Keratinocyte (primary cell): ENCODE results near the gene INS. TPM values are rescaled to one million over a fixed set of nuclear protein-coding genes. Genes with fewer than 3 reads are reported as not detected.

ENCODE experiments used
- DNase-seq: peaks from one replicate; pipeline ENCODE4 v3.0.0-alpha.2; 2011; ENCODE audit warnings: low read depth, missing footprints, low spot score
- FAIRE-seq: peaks from 2 replicates; lab custom pipeline; 2011; peaks lifted over from hg19 to GRCh38; lab: Jason Lieb, UNC
- H2AFZ ChIP-seq: 2 replicates; pipeline ENCODE4 v1.6.0; 2012; ENCODE audit warnings: low read length, control low read depth, inconsistent platforms; ENCODE audit not compliant: control insufficient read depth
- H3K27ac ChIP-seq: 2 replicates; pipeline ENCODE4 v1.5.1; 2011; ENCODE audit warnings: low read length; ENCODE audit not compliant: control insufficient read depth, insufficient read depth
- H3K27me3 ChIP-seq: 3 replicates; pipeline ENCODE4 v1.6.0; 2011; ENCODE audit warnings: low read length; ENCODE audit not compliant: control insufficient read depth, insufficient read depth; ENCODE audit errors: extremely low read depth
- H3K36me3 ChIP-seq, 2 experiments: 2 replicates in 1 of 2; 3 replicates in 1 of 2; pipeline ENCODE4 v1.5.1; 2011; ENCODE audit warnings: low read length in 2 of 2, mild to moderate bottlenecking in 1 of 2; ENCODE audit not compliant: control insufficient read depth in 2 of 2, insufficient read depth in 2 of 2; ENCODE audit errors: extremely low read depth in 1 of 2
- H3K4me1 ChIP-seq: 3 replicates; pipeline ENCODE4 v1.5.1; 2011; ENCODE audit warnings: low read length; ENCODE audit not compliant: control insufficient read depth, insufficient read depth; ENCODE audit errors: extremely low read depth
- H3K4me2 ChIP-seq: 3 replicates; pipeline ENCODE4 v1.6.0; 2011; ENCODE audit warnings: low read depth, low read length; ENCODE audit not compliant: control insufficient read depth, insufficient read depth; ENCODE audit errors: extremely low read depth
- H3K4me3 ChIP-seq, 3 experiments: fragments of 200-600 bp in 1 of 3; sonication (generic) in 1 of 3; 2 replicates in 2 of 3; 3 replicates in 1 of 3; pipeline ENCODE4 v1.5.1; 2011 to 2016; ENCODE audit warnings: low read length in 3 of 3, mild to moderate bottlenecking in 3 of 3, control low read depth in 2 of 3, inconsistent platforms in 1 of 3, low read depth in 1 of 3, mixed read lengths in 1 of 3, mixed run types in 1 of 3, moderate library complexity in 1 of 3; ENCODE audit not compliant: control insufficient read depth in 2 of 3, insufficient read depth in 2 of 3; ENCODE audit errors: extremely low read depth in 1 of 3
- H3K79me2 ChIP-seq: 2 replicates; pipeline ENCODE4 v1.6.0; 2012; ENCODE audit warnings: low read length; ENCODE audit not compliant: control insufficient read depth, insufficient read depth
- H3K9ac ChIP-seq: 3 replicates; pipeline ENCODE4 v1.6.0; 2011; ENCODE audit warnings: low read length; ENCODE audit not compliant: control insufficient read depth, insufficient read depth; ENCODE audit errors: extremely low read depth
- H3K9me1 ChIP-seq: 3 replicates; pipeline ENCODE4 v1.6.0; 2011; ENCODE audit warnings: low read length; ENCODE audit not compliant: control insufficient read depth, insufficient read depth; ENCODE audit errors: extremely low read depth
- H3K9me3 ChIP-seq: 2 replicates; pipeline ENCODE4 v1.5.1; 2012; ENCODE audit warnings: low read depth, low read length; ENCODE audit not compliant: control insufficient read depth
- H4K20me1 ChIP-seq: 3 replicates; pipeline ENCODE4 v1.6.0; 2011; ENCODE audit warnings: low read length; ENCODE audit not compliant: control insufficient read depth, insufficient read depth; ENCODE audit errors: extremely low read depth
- CTCF ChIP-seq, 3 experiments: IDR thresholded peaks in 1 of 3; conservative IDR thresholded peaks in 1 of 3; optimal IDR thresholded peaks in 1 of 3; 2 replicates in 2 of 3; 3 replicates in 1 of 3; pipeline versions ENCODE3 to v1.5.1; 2011; ENCODE audit warnings: low read length in 3 of 3, mild to moderate bottlenecking in 3 of 3, moderate library complexity in 2 of 3, control low read depth in 1 of 3, inconsistent platforms in 1 of 3; ENCODE audit not compliant: insufficient read depth in 2 of 3; ENCODE audit errors: extremely low read depth in 1 of 3
- EZH2 ChIP-seq: IDR thresholded peaks from one replicate; pipeline ENCODE4 v1.6.1; 2012; ENCODE audit warnings: inconsistent platforms, mild to moderate bottlenecking, low read length, moderate library complexity
- dilution Hi-C: fragments of 300-500 bp; cut with MboI; formaldehyde crosslinking; loops from one replicate; pipeline ENCODE4 v1.7.0; 2020; ENCODE audit warnings: low sequenced_read_pairs; ENCODE audit not compliant: extremely low pct_ligation_motif_present
- polyA plus RNA-seq, 5 experiments: library from polyadenylated mRNA; depleted of rRNA in 3 of 5; stranded (reverse) in 3 of 5; stranded (forward) in 1 of 5; unstranded in 1 of 5; fragments of >200 nt; gene quantifications; 1 replicate in 1 of 5; 2 replicates in 3 of 5; 3 replicates in 1 of 5; pipeline versions ENCODE4 v1.2.1 to v1.2.3, GENCODE V29; 2011 to 2012; ENCODE audit warnings: missing spikeins in 2 of 5, low read depth in 1 of 5, low replicate concordance in 1 of 5

Gene INS
- polyA plus RNA-seq, 1 donor (not counting 4 experiments of a cell fraction or from before 2014, with no cell fraction given): not detected

GRCh38 chr11:2116680-2117079 is 44.3 kb downstream of the INS start:
- FAIRE-seq (no peak), DNase-seq (no peak)
- Histone ChIP-seq H3K27me3 (peaks cover 30% of the 10 kb centered on the region), H3K4me2 (no peak overlapping the region), H3K36me3 (no peaks in the 10 kb centered on the region), H3K79me2 (no peaks in the 10 kb centered on the region), H3K9ac (no peak overlapping the region), H3K4me3 (no peak overlapping the region), H4K20me1 (no peaks in the 10 kb centered on the region), H3K9me3 (peaks cover 8% of the 10 kb centered on the region), H3K9me1 (no peaks in the 10 kb centered on the region), H3K4me1 (no peaks in the 10 kb centered on the region), H2AFZ (no peak overlapping the region), H3K27ac (no peak overlapping the region)
- dilution Hi-C loops: no loop called here
- TF ChIP-seq CTCF (optimal IDR thresholded peaks at IDR 0.05 in 1 of 3, IDR thresholded peaks at IDR 0.05 in 1 of 3, conservative IDR thresholded peaks at IDR 0.05 in 1 of 3; ENCODE audit: extremely low read depth in 1 of 3, insufficient read depth in 2 of 3, low read length in 3 of 3): no peak
- TF ChIP-seq EZH2: no peak

GRCh38 chr11:2115308-2115707 is 45.7 kb downstream of the INS start:
- peaks cover 20% of the 10 kb centered on the region for H3K27me3 ChIP-seq
- H3K4me3 ChIP-seq: no peak overlapping the region
- H3K79me2 ChIP-seq: no peaks in the 10 kb centered on the region
- H4K20me1 ChIP-seq: no peaks in the 10 kb centered on the region
- no peaks in the 10 kb centered on the region for H3K4me1 ChIP-seq
- H3K9me3 ChIP-seq: peaks cover 8% of the 10 kb centered on the region
- H3K27ac ChIP-seq: no peak overlapping the region
- no peaks in the 10 kb centered on the region for H3K36me3 ChIP-seq
- no peak overlapping the region for H3K9ac ChIP-seq
- FAIRE-seq: no peak
- TF ChIP-seq EZH2: no peak
- TF ChIP-seq CTCF (optimal IDR thresholded peaks at IDR 0.05 in 1 of 3, IDR thresholded peaks at IDR 0.05 in 1 of 3, conservative IDR thresholded peaks at IDR 0.05 in 1 of 3; ENCODE audit: extremely low read depth in 1 of 3, insufficient read depth in 2 of 3, low read length in 3 of 3): no peak
- H3K4me2 ChIP-seq: no peak overlapping the region
- no peak overlapping the region for H2AFZ ChIP-seq
- no peak for DNase-seq
- dilution Hi-C loops: no loop called here
- H3K9me1 ChIP-seq: no peaks in the 10 kb centered on the region
